Amygdala (tissue), 56 donors: ENCODE measurements around the gene TMEM150C.
"Not testable (repeated sequence)": the region's sequence is repeated elsewhere in the genome, so short reads cannot be mapped to it uniquely, and the experiment has no call there.

Experiments
- DNase-seq, 56 donors: peaks; one replicate each; lab custom pipeline; 2025; lab: John Stamatoyannopoulos, UW

TMEM150C gene

DNA sequence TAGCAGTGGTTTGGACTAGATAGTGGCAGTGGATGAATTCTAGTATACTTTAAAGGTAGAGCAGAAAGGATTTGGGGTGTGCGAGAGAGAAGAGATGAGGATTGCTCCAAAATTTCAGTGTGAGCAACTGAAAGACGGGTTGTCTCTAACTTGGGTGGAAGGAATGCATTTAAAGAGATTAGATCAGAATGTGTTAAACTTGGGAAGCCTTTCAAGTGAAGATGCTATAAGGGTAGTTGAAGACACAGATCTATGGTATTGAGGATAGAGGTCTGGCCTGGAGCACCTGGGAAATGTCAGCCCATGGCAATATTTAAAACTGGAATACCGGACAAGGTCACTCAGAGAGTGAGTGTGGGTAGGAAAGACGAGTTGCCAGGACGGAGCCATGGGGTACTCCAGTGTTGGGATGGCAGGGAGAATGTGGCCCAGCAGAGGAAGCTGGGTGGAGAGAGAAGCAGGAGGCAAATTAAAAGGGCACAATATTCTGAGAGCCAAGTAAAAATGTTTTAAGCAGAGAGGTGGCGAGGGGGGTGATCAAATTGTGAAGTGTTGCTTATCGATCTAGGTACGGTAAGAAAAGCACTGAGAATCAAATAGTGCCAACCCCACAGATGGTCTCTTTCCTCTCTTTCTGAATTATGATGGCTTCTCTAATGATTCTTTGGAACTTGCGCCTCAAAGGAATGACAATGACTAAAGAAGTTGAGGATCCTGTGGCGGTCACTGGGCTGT lies 80.8 kb downstream of the TMEM150C start:
- DNase-seq: no peak

DNA sequence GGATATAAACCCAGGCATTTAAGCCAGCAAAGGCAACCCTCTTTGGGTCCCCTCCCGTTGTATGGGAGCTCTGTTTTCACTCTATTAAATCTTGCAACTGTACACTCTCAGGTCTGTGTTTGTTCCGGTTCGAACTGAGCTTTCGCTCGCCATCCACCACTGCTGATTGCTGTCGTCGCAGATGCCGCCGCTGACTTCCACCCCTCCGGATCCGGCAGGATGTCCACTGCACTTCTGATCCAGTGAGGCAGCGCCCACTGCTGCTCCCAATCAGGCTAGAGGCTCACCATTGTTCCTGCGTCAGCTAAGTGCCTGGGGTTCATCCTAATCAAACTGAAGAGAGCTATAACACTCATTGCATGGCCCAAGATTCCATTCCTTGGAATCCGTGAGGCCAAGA lies 82.2 kb downstream of the TMEM150C start:
- no peak for DNase-seq

DNA sequence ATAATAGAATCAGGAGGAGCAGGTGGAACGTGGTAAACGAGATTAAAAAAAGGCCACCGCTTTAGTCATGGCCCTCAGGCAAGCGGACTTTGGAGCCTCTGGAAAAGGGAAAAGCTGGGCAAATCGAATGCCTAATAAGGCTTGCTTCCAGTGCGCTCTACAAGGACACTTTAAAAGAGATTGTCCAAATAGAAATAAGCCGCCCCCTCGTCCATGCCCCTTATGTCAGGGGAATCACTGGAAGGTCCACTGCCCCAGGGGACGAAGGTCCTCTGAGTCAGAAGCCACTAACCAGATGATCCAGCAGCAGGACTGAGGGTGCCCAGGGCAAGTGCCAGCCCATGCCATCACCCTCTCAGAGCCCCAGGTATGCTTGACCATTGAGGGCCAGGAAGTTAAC lies 84.3 kb downstream of the TMEM150C start:
- not testable (repeated sequence) for DNase-seq

DNA sequence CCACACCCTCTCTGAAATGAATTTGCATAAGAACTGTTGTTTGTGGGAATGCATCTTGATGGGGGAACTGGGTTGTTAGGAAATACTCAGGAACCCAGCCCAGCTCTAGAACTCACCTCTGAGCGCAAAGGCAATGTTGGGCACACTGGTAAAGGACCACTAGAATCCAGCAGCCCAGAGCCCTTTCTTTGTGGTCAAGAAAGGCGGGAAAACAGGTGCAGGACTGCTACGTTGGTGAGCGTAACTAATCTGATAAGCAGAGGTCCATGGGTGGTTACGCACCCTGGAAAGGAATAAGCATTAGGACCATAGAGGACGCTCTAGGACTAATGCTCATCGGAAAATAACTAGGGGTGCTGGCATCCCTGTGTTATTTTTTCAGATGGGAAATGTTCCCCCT lies 85.9 kb downstream of the TMEM150C start:
- DNase-seq: not testable (repeated sequence)

DNA sequence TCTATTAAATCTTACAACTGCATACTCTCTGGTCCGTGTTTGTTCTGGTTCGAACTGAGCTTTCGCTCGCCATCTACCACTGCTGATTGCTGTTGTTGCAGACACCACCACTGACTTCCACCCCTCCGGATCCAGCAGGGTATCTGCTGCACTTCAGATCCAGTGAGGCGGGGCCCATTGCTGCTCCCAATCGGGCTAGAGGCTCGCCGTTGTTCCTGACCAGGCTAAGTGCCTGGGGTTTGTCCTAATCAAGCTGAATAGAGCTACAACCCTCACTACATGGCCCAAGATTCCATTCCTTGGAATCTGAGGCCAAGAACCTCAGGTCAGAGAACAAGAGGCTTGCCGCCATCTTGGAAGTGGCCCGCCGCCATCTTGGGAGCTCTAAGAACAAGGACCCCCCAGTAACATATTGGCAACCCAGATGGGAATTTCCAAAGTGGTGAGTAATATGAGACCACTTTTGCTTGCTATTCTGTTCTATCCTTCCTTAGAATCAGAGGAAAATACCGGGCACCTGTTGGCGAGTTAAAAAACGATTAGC lies 88.1 kb downstream of the TMEM150C start:
- DNase-seq: no peak

DNA sequence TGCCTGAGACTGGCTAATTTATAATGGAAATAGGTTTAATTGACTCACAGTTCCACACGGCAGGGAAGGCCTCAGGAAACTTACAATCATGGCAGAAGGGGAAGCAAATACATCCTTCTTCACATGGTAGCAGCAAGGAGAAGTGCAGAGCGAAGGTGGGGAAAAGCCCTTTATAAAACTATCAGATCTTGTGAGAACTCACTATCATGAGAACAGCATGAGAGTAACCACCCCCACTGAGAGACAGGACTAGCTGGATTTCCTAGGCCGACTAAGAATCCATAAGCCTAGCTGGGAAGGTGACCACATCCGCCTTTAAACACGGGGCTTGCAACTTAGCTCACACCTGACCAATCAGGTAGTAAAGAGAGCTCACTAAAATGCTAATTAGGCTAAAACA lies 88.7 kb downstream of the TMEM150C start:
- DNase-seq: not testable (repeated sequence)

DNA sequence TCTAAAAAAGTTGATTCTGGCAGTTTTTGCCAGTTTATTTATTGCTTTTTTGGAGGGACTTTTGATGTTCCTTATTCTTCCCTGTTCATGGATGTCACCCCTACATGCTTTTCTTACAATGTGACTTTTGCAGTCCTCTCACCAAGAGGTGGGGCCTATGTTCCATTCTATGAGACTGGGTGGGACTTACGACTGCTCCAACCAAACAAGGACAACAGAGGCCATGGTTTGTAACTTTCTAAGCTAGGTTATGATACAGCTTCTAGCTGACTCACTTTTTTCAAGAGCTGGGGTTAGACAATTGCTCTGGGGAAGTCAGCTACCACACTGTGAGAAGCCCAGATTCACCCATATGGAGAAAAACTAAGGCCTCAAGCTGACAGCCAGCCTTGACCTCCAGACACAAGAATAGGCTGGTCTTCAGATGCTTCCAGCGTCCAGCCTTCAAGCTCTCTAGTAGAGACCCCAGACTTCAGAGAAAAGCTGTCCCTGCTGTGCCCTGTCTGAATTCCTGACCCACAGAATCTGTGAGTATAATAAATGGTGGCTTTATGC lies 91.9 kb downstream of the TMEM150C start:
- DNase-seq: peak in 16 of 56 donors; percentile 1 to 56 (median 10)

DNA sequence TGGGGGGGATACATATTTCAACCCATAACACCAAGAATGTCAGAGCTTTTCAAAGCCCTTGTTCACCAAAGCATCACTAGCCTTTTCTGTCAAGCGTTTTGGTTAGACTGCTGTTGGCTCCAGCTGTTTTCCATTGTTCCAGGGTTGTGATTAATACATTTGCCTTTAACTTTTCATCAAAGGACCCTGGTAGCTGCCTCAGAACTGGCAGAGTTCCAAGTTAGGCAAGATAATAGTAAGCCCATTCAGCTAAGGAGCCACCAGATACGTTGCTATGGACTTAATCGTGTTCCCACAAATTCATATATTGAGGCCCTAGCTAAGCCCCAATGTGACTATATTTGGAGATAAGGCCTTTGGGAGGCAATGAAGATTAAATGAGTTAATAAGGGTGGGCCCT lies 94.3 kb downstream of the TMEM150C start:
- peak in 1 of 56 donors; percentile 8 for DNase-seq

DNA sequence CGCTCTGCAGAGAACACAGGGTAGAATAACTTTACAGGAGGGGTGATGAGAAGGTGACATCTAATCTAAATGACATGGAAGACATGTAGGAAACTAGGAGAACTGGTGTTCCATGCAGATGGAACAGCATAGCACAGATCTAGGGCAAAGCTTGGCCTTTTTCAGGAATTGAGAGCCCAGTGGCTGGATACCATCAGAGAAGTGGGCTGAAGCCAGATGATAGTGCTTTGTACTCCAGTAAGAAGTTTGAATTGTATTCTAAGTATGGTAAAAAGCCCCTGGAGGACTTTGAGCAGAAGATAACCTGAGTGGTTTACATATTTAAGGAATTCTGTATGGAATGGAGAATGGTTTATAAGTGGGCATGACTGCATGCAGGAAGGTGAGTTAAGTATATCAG lies 98.6 kb downstream of the TMEM150C start:
- no peak for DNase-seq

DNA sequence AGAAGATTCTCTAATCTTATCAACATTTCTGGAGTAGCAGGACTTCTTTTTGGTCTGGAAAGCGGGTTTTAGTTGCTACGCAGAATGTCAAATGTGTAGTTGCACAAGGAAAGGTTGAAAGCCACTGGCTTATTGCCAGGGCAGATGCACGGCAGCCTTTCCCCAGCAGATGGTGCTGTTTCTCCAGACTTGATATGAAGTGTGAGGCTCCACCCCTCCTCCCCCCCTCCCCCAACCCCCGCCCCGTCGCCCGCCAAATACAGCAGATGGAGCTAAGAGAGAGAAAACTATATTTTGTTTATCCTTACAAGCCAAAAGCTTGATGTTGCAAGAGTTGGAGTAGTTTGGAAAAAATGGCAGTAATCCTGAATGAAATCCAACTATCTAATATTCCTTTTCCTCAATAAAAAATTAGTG lies 99.4 kb downstream of the TMEM150C start:
- peak; percentile 6 to 96 (median 71) for DNase-seq

DNA sequence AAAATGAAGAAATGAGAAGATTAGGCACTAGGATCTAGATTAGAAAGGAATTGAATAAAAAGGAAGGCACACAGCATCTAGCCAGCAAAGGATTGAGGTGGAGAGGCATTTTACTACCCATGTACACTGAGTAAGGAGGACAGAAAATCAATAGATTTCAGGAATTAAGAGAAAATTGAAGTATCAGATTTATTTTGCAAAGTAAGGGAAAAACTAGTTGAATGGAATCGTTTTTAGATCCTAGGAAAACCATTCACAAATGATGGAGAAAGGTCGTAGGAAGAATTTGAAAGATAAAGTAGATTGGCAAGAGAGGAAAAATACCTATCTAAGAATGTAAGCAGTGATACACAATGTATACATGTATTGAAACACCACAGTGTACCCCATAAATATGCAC lies 100.1 kb downstream of the TMEM150C start:
- no peak for DNase-seq

DNA sequence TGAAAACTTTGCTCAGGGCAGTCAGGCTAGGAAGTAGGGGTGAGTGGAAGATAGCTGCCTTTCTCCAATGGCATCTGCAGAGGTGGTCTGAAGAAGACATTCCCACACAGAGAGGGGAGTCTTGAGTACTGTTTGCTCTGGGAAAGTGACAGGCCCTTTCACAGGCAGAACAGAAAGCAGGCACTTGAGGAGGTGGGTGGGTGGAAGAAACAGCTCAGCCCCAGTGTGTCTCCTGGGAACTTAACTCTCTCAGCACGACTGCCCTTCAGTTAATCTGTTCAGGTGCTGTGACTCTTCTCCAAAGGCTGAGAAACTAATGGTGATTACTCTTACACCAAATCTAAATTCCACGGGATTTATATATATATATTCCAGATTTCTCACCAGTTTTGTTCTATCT lies 103.1 kb downstream of the TMEM150C start:
- no peak for DNase-seq

DNA sequence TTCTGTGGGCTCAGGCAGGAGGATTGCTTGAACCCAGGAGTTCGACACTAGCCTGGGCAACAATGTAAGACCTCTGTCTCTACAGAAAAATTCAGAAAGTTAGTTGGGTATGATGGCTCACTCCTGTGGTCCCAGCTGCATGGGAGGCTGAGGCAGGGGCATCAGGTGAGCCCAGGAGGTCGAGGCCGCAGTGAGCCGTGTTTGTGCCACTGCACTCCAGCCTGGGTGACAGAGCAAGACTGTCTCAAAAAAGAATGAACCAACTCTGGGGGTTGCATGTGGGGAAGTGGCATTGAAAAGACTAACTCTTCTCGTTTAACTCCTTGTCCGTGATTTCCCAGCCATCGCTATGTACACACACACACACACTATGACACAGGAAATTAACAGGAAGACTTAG lies 104.5 kb downstream of the TMEM150C start:
- DNase-seq: no peak

DNA sequence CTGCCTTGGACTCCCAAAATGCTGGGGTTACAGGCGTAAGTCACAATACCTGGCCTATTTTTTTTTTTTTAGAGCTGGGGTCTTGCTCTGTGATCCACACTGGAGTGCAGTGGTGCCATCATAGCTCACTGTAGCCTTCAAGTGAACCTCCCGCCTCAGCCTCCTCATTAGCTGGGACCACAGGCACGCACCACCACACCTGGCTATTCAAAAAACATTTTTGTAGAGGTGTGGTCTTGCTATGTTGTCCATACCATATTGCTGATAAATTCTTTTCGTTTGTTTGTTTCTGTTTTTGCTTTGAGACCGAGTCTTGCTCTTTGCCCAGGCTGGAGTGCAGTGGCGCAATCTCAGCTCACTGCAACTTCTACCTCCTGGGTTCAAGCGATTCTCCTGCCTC lies 109.8 kb downstream of the TMEM150C start:
- DNase-seq: no peak

DNA sequence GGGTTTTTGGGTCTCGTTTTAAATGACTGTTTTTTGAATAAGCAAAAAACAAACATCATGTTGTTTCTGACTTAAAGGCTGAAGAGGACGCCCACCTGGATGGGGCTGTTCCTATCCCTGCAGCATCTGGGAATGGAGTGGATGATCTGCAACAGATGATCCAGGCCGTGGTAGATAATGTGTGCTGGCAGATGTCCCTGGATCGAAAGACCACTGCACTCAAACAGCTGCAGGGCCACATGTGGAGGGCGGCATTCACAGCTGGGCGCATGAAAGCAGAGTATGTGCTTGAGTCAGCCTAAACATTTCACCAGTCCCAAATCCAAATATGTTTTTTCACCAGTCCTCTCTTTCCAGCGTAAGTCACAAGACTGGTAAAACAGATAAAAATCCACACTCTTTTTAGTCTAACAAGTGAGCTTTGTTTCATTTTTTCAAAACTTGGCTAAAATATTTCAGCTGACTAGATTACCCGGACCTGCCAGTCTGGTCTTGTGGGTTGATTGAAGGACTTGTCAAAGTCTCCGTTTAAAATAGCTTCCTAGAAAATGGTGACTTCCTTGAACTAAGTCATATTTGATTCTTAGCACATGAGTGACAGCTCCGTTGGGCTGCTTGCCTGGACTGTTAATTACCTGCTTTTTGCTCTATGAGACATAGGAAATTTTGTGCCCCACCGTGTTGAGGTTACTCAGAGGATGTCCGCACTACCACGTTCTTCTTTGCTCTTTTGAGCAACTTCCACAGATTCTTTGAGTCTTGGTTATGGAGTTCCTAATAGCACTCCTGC lies 110.6 kb downstream of the TMEM150C start:
- DNase-seq: peak in 1 of 56 donors; percentile 10

DNA sequence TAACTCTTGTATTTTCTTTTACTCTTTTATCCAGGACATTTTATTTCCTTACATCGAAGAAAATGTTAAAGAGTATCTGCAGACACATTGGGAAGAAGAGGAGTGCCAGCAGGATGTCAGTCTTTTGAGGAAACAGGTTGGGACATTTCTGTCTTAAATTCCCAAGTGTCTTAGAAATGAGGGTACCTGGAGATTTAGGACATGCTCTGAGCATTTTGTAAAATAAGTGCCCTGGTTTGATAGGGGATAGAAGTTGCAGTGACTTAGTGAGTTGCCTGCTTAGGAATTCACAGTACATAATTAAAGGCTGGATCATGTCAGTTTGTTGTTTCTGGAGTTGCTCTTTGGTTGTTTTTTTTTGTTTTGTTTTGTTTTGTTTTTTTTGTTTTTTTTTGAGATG lies 113.9 kb downstream of the TMEM150C start:
- DNase-seq: no peak

DNA sequence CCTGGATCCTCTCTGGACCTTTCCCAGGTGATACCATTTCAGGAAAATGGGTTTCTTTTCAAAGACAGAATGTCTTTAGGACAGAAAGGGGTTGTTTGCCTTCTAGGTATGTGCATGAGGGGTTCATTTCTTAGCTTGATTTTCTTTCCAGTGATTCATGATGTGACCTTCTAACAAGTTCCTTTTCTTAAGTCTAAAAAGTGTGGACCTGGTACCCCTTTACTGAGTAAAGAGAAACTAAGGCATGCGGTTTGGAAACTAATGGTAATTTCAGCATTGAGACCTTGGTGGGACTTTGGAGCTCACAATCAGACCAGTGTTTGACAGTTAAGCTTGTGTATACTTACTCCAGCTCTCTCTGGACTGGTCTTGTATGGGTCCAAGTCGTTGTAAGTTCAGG lies 122.7 kb downstream of the TMEM150C start:
- DNase-seq: no peak

DNA sequence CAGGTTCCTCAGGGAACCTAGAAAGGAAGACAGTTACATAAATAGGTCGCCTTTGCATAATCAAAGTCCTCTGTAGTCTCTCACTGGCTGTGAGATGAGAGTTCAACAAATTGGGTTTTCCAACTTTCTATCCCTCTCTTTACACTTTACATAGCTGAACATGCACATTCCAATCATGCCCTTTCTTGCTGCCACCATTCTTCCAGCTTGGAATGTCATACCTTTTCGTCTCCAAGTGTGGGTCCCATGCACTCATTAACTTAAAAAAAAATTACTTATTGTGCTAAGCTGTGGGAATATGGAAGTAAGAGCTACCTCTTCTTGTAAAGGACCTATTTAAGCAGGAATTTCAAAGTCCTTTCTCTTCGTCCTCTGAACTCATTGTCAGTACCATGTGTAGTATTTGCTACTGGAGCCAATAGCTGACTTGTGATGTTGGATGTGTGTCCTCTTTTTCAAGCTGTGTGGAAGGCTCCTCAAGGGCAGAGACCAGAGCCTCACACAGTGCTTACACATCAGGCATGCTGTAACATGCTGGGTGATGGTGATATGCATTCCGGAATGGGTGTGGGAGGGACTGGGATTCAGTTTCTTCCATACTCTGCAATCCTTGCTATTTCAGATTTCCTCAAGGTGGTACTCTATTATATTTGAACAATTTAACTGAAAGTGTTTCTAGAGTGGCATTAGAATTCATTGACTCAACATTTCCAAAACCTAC lies 124.3 kb downstream of the TMEM150C start:
- DNase-seq: no peak

DNA sequence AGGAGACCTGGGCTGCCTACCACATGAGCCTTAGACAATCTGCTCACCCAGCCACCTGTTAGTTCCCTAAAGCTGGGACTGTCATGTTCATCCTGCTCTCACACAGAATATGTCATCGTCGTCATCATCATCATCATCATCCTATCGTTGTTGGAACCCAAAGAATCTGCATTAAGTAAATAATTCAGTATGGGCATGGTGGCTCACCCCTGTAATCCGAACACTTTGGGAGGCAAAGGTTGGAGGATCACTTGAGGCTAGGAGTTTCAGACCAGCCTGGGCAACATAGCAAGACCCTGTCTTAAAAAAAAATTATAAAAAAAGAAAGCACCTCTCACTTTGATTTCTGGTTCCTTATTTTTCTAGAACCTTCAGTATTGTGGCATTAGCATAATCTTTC lies 125.0 kb downstream of the TMEM150C start:
- no peak for DNase-seq

DNA sequence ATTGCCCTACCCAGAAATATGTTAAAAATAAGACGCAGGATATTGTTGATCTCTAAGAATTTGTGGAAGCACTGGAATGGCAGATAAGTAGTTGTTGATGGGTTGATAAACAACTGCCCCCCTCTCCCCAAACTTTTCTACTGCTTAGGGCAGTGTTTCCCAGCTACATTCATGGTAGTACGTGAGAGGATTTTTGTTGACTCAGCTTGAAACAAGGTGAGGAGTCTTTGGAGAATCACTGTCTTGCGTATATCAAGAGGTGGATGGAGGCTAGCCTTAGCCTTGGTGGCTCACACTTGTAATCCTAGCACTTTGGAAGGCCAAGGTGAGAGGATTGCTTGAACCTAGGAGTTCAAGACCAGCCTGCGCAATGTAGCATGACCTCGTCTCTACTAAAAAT lies 125.7 kb downstream of the TMEM150C start:
- DNase-seq: no peak

DNA sequence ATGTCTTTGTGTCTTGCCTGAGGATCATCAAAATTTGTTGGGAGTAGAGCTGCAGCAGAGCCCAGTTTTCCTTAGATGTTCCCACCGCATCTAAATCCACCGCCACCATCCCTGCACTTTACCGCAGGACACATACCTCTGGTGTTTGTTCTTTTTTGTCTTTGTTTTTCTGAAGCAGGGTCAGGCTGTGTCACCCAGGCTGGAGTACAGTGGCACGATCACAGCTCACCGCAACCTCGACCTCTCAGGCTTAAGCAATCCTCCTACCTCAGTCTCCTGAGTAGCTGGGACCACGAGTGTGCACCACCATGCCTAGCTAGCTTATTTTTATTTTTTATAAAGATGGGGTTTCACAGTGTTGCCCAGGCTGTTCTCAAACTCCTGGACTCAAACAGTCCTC lies 126.8 kb downstream of the TMEM150C start:
- DNase-seq: no peak
